ENCODE measurements around the gene GABBR2. TPM values are rescaled to one million over a fixed set of nuclear protein-coding genes. Genes with fewer than 3 reads are reported as not detected.

GABBR2 gene
- total and polyA plus RNA-seq, 2 of the 8 experiments (the other 6 are each of a cell fraction or from before 2014, with no cell fraction given): 0.50 to 1.2 TPM

DNA sequence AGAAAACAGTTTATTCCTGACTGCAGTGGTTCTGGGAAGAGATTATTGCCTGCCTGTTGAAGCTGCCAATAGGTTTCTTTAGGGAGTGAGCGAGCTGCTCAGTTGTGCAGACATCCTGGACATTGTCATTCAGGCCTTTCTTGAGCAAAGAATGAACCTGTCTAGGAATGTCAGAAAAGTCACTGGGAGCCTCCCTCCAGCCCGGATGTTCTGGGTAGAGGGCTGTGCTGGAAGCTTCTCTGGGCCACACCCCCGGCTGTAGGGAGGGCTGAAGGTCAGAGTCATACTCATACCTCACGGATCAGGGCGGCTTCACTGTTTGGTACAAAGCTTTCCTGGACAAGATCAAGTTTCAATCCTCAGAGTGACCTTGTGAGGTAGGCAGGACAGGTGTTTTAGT, 419.9 kb downstream of the GABBR2 start (continued):
- no peak for TF ChIP-seq HDAC2 (IDR thresholded peaks at IDR 0.05; ENCODE audit: borderline replicate concordance in 1 of 2, low read depth in 2 of 2, low read length in 2 of 2)
- TF ChIP-seq RBBP5 (IDR thresholded peaks at IDR 0.05; ENCODE audit: borderline replicate concordance, low read depth, low read length): no peak

All from H1 (cell line).